Liver (tissue), 3 donors: ENCODE measurements around the gene SERPINE2.

ENCODE experiments used
- ATF3 ChIP-seq: IDR thresholded peaks from 2 replicates; pipeline ENCODE4 v1.6.1; 2016; ENCODE audit warnings: antibody characterized with exemption
- CTCF ChIP-seq: fragments of 150-350 bp; IDR thresholded peaks from 2 replicates; pipeline ENCODE4 v1.5.1; 2017; ENCODE audit warnings: improper control_type of control experiment, low read depth, low read length; ENCODE audit not compliant: missing input control
- FOXA1 ChIP-seq: IDR thresholded peaks from 2 replicates; pipeline ENCODE4 v1.6.1; 2016; ENCODE audit warnings: antibody characterized with exemption
- SP1 ChIP-seq: IDR thresholded peaks from 2 replicates; pipeline ENCODE4 v1.6.1; 2018; ENCODE audit warnings: antibody characterized with exemption, mild to moderate bottlenecking
- TAF1 ChIP-seq: conservative IDR thresholded peaks from 2 replicates; pipeline ENCODE4 v1.6.1; 2016; ENCODE audit warnings: antibody characterized with exemption, mild to moderate bottlenecking
- donor health status: healthy.
- donor health status: healthy.

DNA sequence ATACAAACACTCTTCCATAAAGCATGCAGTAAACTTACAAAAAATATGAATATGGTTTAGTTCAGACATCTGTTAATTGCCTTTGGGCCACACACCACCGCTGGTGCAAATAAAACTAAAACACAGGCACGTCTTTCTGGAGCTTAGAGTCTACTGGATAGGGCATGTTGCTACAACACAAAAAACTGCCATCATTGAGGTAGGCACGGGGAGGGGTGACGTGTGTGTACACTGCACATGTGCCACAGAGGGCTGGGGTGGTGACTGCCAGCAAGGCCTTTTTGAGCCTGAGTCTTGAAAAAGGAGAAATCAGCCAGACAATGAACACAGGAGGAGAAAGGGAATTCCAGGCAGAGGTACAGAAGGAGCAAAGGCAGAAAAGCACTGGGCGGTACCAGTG is 5.1 kb downstream of the SERPINE2 start:
- TF ChIP-seq FOXA1 (no peak), CTCF (no peak), ATF3 (no peak), SP1 (no peak), TAF1 (no peak)
